K562 (cell line): ENCODE data around the gene GRIA4. TPM values are rescaled to one million over a fixed set of nuclear protein-coding genes. Genes with fewer than 3 reads are reported as not detected.

ENCODE experiments used
- ATAC-seq: fragments of 200-7000 bp; cut with Tn5 transposase; 3 replicates; pipeline ENCODE4 v1.9.1; 2020; ENCODE audit warnings: moderate library complexity
- BruUV-seq: library from RNA; stranded (reverse); fragments of 400-500 nt; replicated peaks from 2 replicates; lab custom pipeline; 2021; lab: Mats Ljungman, UMichigan
- CTCF ChIA-PET: fragments of 300-600 bp; formaldehyde crosslinking; extraction: SDS; loops from one replicate; lab custom pipeline; 2021; ENCODE audit warnings: low intra/inter-chr PET ratio; lab: Yijun Ruan, JAX
- POLR2A ChIA-PET: fragments of 300-600, 350-650 bp; sonication (Branson Sonifier 250); formaldehyde crosslinking; extraction: SDS; loops from one replicate; lab custom pipeline; 2021; ENCODE audit warnings: antibody characterized with exemption, inconsistent platforms; lab: Yijun Ruan, JAX
- DNase-seq, 4 experiments: peaks; one replicate each; pipeline versions ENCODE4 v3.0.0 to v3.0.0-alpha.2; 2011 to 2018; ENCODE audit warnings: low spot score in 3 of 4, mixed read lengths in 3 of 4; ENCODE audit errors: extremely low read depth in 1 of 4
- FAIRE-seq: peaks from 2 replicates; lab custom pipeline; 2011; peaks lifted over from hg19 to GRCh38; lab: Jason Lieb, UNC
- H2AFZ ChIP-seq: 2 replicates; pipeline ENCODE4 v1.6.0; 2011; ENCODE audit warnings: low read depth, low read length, control low read depth, inconsistent platforms
- H3K27ac ChIP-seq: fragments of 200-600 bp; 3 replicates; pipeline ENCODE4 v1.8.0; 2011; ENCODE audit warnings: low read depth, mild to moderate bottlenecking, control low read depth, inconsistent platforms, low read length, moderate library complexity, mixed read lengths; ENCODE audit errors: extremely low read depth
- H3K27me3 ChIP-seq, 2 experiments: fragments of 300-600 bp in 1 of 2; 2 replicates in 1 of 2; 3 replicates in 1 of 2; pipeline versions ENCODE4 v1.6.0 to v1.8.0; 2011; ENCODE audit warnings: inconsistent platforms in 2 of 2, low read length in 2 of 2, mild to moderate bottlenecking in 1 of 2, mixed read lengths in 1 of 2, moderate library complexity in 1 of 2; ENCODE audit not compliant: control insufficient read depth in 2 of 2, insufficient read depth in 2 of 2
- H3K36me3 ChIP-seq: fragments of 300-600 bp; 3 replicates; pipeline ENCODE4 v1.8.0; 2011; ENCODE audit warnings: mild to moderate bottlenecking, low read length, inconsistent platforms; ENCODE audit not compliant: control insufficient read depth, insufficient read depth
- H3K4me1 ChIP-seq, 2 experiments: fragments of 200-600 bp in 1 of 2; replicated peaks in 1 of 2; 2 replicates in 1 of 2; 3 replicates in 1 of 2; pipeline versions ENCODE4 v1.5.1 to v1.8.0; 2011; ENCODE audit warnings: inconsistent platforms in 2 of 2, low read length in 2 of 2, mild to moderate bottlenecking in 1 of 2, mixed read lengths in 1 of 2, moderate library complexity in 1 of 2; ENCODE audit not compliant: control insufficient read depth in 2 of 2, insufficient read depth in 2 of 2
- H3K4me2 ChIP-seq: 2 replicates; pipeline ENCODE4 v1.6.1; 2011; ENCODE audit warnings: low read length, control low read depth, inconsistent platforms, mixed read lengths; ENCODE audit not compliant: insufficient read depth
- H3K4me3 ChIP-seq: fragments of 200-600 bp; sonication (generic), shearing (Covaris generic); 2 replicates; pipeline ENCODE4 v1.5.1; 2016; ENCODE audit warnings: control low read depth, inconsistent platforms
- H3K79me2 ChIP-seq: fragments of 200-600 bp; 3 replicates; pipeline ENCODE4 v1.8.0; 2011; ENCODE audit warnings: low read length, inconsistent platforms; ENCODE audit not compliant: control insufficient read depth, insufficient read depth
- H3K9ac ChIP-seq, 2 experiments: 2 replicates each; pipeline versions ENCODE4 v1.6.0 to v1.6.1; 2011; ENCODE audit warnings: low read depth in 2 of 2, low read length in 2 of 2, control low read depth in 1 of 2, inconsistent platforms in 1 of 2, mild to moderate bottlenecking in 1 of 2, mixed read lengths in 1 of 2; ENCODE audit not compliant: insufficient read depth in 1 of 2
- H3K9me1 ChIP-seq: one replicate; pipeline ENCODE4 v1.6.0; 2011; ENCODE audit warnings: inconsistent platforms, mild to moderate bottlenecking, low read length, moderate library complexity; ENCODE audit not compliant: control insufficient read depth, insufficient read depth
- H3K9me3 ChIP-seq: replicated peaks from 2 replicates; pipeline ENCODE4 v1.5.1; 2011; ENCODE audit warnings: low read depth, low read length, inconsistent platforms; ENCODE audit not compliant: control insufficient read depth, insufficient read depth
- H4K20me1 ChIP-seq: replicated peaks from 2 replicates; pipeline ENCODE4 v1.6.1; 2011; ENCODE audit warnings: low read length, inconsistent platforms, mixed read lengths; ENCODE audit not compliant: control insufficient read depth, insufficient read depth
- ADNP ChIP-seq: fragments of 200-800 bp; sonication (Bioruptor generic); IDR thresholded peaks from 2 replicates; pipeline ENCODE4 v1.6.1; 2016; ENCODE audit warnings: missing genetic modification characterization, missing compliant biosample characterization
- E2F5 ChIP-seq: sonication (generic); formaldehyde crosslinking; IDR thresholded peaks from 2 replicates; pipeline ENCODE4 v1.8.0; 2022; ENCODE audit warnings: mild to moderate bottlenecking, missing genetic modification reagents
- MBD1 ChIP-seq: fragments of 250-450 bp; sonication (Bioruptor Pico); IDR thresholded peaks from 2 replicates; pipeline ENCODE4 v1.8.0; 2022; ENCODE audit warnings: inconsistent platforms
- MXD1 ChIP-seq: fragments of 250-450 bp; sonication (Bioruptor Pico); IDR thresholded peaks from 2 replicates; pipeline ENCODE4 v1.8.0; 2021; ENCODE audit warnings: borderline replicate concordance, mild to moderate bottlenecking, moderate library complexity; ENCODE audit not compliant: poor library complexity, severe bottlenecking
- NFE2 ChIP-seq: IDR thresholded peaks from 2 replicates; pipeline ENCODE4 v1.6.1; 2014; ENCODE audit warnings: antibody characterized with exemption, low read depth
- ZNF217 ChIP-seq: sonication (generic); formaldehyde crosslinking; IDR thresholded peaks from 2 replicates; pipeline ENCODE4 v1.8.0; 2022; ENCODE audit warnings: mild to moderate bottlenecking, missing genetic modification reagents
- WGBS: fragments of 100-300 bp; shearing (Covaris generic); methylation state at CpG from one replicate; pipeline ENCODE4 v1.1.6; 2016; ENCODE audit warnings: low coverage, mixed read lengths; ENCODE audit not compliant: insufficient coverage; ENCODE audit errors: missing lambda C conversion rate; 5-methylcytosine and 5-hydroxymethylcytosine counted together
- in situ Hi-C: fragments of 300-500 bp; cut with MboI; formaldehyde crosslinking; loops from 4 replicates; pipeline ENCODE4 v1.15.0; 2018; ENCODE audit warnings: inconsistent platforms, mixed read lengths
- intact Hi-C: fragments of 100-400 bp; cut with micrococcal nuclease; formaldehyde crosslinking; loops from 2 replicates; pipeline ENCODE4 v1.14.2; 2022
- polyA plus RNA-seq, 8 experiments: library from polyadenylated mRNA; depleted of rRNA in 4 of 8; stranded (reverse) in 5 of 8; unstranded in 3 of 8; fragments of >200 nt; fragmentation: Nextera tagmentation in 2 of 8; fragmentation: Illumina TruSeq in 1 of 8; extraction: Ambion mirVana in 2 of 8; extraction: Trizol in 1 of 8; gene quantifications; 2 replicates each; pipeline versions ENCODE4 v1.2.1 to v1.2.3, GENCODE V29; 2011 to 2014; ENCODE audit warnings: inconsistent platforms in 1 of 8, missing spikeins in 1 of 8
- total RNA-seq, 7 experiments: library from RNA; depleted of rRNA in 6 of 7; stranded (reverse); fragments of >200 nt in 6 of 7; fragmentation: Illumina TruSeq in 2 of 7; extraction: Trizol in 2 of 7; gene quantifications; 2 replicates each; pipeline versions ENCODE4 v1.2.1 to v1.2.3, GENCODE V29; 2011 to 2021; ENCODE audit warnings: low replicate concordance in 1 of 7

GRIA4 gene
- total and polyA plus RNA-seq, 9 of the 15 experiments (the other 6 are each of a cell fraction or from before 2014, with no cell fraction given) = not detected

GRCh38 chr11:105609341-105609781 is 512 bp upstream of the GRIA4 start:
- H3K4me3 ChIP-seq = no peak overlapping the region
- H3K9ac ChIP-seq = no peak overlapping the region
- no peaks in the 10 kb centered on the region for H3K9me1 ChIP-seq
- no peaks in the 10 kb centered on the region for H3K4me1 ChIP-seq
- 3% methylated on average over 6 of the region's 7 CpGs for WGBS
- H3K27ac ChIP-seq = no peak overlapping the region
- no peak overlapping the region for H2AFZ ChIP-seq
- no peaks in the 10 kb centered on the region for H3K9me3 ChIP-seq
- in situ Hi-C loops (no loop called here), intact Hi-C loops (no loop called here)
- FAIRE-seq (no peak), DNase-seq (peak in 3 of 4 experiments; percentile 3 to 10 (median 7))
- ChIA-PET CTCF (no interaction called here), POLR2A (no interaction called here)
- H3K36me3 ChIP-seq = no peaks in the 10 kb centered on the region
- no peak for TF ChIP-seq ZNF217
- TF ChIP-seq ADNP = no peak
- TF ChIP-seq MXD1 (CRISPR knock-in tag) = no peak
- TF ChIP-seq, all 486 proteins: peak for 0
- Histone ChIP-seq H3K4me2 (no peak overlapping the region), H3K79me2 (no peaks in the 10 kb centered on the region), H3K27me3 (no peaks in the 10 kb centered on the region), H4K20me1 (no peaks in the 10 kb centered on the region)
- no peak for ATAC-seq
- no TSS peak for BruUV-seq

GRCh38 chr11:105610871-105611571 is 1.1 kb downstream of the GRIA4 start:
- no peaks in the 10 kb centered on the region for H3K9me3 ChIP-seq
- no peaks in the 10 kb centered on the region for H3K9me1 ChIP-seq
- ChIA-PET CTCF (no interaction called here), POLR2A (no interaction called here)
- H2AFZ ChIP-seq = no peak overlapping the region
- BruUV-seq = no TSS peak
- in situ Hi-C loops (no loop called here), intact Hi-C loops (no loop called here)
- no peaks in the 10 kb centered on the region for H3K36me3 ChIP-seq
- no peaks in the 10 kb centered on the region for H3K4me1 ChIP-seq
- H3K4me3 ChIP-seq = no peak overlapping the region
- ATAC-seq = no peak
- H3K4me2 ChIP-seq = no peak overlapping the region
- H3K79me2 ChIP-seq = no peaks in the 10 kb centered on the region
- no peaks in the 10 kb centered on the region for H4K20me1 ChIP-seq
- H3K9ac ChIP-seq = no peak overlapping the region
- WGBS = 2% methylated on average over 15 of the region's 21 CpGs
- H3K27me3 ChIP-seq = no peaks in the 10 kb centered on the region
- no peak for FAIRE-seq
- DNase-seq = no peak
- no peak overlapping the region for H3K27ac ChIP-seq
- TF ChIP-seq NFE2 = no peak
- TF ChIP-seq E2F5 (CRISPR knock-in tag) = no peak
- TF ChIP-seq MBD1 (CRISPR knock-in tag) = no peak
